ENCODE results near the gene HSP90AB1. TPM values are rescaled to one million over a fixed set of nuclear protein-coding genes. Genes with fewer than 3 reads are reported as not detected.

Gene HSP90AB1
- total RNA-seq, 2 donors from 2014 or later, result 716 to 772 TPM

DNA sequence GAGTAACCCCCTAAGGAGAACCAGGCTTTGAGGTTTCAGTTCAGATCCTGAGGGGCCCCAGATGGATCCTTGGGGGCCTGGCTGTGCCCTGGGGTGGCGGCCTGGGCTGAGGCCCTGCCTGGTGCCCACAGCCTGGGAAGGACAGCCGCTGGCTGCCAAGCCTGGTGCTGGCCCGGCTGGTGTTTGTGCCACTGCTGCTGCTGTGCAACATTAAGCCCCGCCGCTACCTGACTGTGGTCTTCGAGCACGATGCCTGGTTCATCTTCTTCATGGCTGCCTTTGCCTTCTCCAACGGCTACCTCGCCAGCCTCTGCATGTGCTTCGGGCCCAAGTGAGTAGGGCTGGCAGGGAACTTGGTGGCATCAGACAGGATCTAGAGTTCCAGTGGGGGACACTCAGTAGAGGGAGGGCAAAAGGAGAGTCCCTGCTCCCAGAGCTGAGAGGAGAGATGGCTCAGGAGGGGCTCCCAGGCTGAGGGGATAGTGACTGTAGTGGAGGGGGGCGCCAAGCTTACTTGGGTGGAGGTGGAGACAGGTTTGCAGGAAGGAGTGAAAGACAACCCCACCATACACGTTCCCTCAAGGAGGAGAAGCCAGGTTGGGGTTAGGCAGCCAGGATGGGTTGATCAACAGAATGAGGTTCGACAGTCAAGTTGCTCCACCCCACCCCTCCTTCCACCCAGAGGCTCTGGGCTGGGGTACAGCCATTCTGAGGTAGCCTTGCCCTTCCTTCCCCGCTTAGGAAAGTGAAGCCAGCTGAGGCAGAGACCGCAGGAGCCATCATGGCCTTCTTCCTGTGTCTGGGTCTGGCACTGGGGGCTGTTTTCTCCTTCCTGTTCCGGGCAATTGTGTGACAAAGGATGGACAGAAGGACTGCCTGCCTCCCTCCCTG is 14.0 kb upstream of the HSP90AB1 start:
- no peaks in the 10 kb centered on the region for H3K27me3 ChIP-seq
- H3K27ac ChIP-seq, result peak overlapping the region; percentile 98
- H3K4me3 ChIP-seq, result no peak overlapping the region
- no peaks in the 10 kb centered on the region for H3K9me3 ChIP-seq
- TF ChIP-seq, protein P1, sequence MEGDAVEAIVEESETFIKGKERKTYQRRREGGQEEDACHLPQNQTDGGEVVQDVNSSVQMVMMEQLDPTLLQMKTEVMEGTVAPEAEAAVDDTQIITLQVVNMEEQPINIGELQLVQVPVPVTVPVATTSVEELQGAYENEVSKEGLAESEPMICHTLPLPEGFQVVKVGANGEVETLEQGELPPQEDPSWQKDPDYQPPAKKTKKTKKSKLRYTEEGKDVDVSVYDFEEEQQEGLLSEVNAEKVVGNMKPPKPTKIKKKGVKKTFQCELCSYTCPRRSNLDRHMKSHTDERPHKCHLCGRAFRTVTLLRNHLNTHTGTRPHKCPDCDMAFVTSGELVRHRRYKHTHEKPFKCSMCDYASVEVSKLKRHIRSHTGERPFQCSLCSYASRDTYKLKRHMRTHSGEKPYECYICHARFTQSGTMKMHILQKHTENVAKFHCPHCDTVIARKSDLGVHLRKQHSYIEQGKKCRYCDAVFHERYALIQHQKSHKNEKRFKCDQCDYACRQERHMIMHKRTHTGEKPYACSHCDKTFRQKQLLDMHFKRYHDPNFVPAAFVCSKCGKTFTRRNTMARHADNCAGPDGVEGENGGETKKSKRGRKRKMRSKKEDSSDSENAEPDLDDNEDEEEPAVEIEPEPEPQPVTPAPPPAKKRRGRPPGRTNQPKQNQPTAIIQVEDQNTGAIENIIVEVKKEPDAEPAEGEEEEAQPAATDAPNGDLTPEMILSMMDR (IDR thresholded peaks at IDR 0.05), result no peak
- no peak for DNase-seq (ENCODE audit: low spot score)
- H3K36me3 ChIP-seq, result peaks cover 38% of the 10 kb centered on the region
- H3K4me1 ChIP-seq, result peaks cover 0 to 78% of the 10 kb centered on the region in 2 donors

DNA sequence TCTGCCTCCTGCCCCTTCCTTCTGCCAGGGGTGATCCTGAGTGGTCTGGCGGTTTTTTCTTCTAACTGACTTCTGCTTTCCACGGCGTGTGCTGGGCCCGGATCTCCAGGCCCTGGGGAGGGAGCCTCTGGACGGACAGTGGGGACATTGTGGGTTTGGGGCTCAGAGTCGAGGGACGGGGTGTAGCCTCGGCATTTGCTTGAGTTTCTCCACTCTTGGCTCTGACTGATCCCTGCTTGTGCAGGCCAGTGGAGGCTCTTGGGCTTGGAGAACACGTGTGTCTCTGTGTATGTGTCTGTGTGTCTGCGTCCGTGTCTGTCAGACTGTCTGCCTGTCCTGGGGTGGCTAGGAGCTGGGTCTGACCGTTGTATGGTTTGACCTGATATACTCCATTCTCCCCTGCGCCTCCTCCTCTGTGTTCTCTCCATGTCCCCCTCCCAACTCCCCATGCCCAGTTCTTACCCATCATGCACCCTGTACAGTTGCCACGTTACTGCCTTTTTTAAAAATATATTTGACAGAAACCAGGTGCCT is 13.3 kb upstream of the HSP90AB1 start:
- H3K27ac ChIP-seq, result peak overlapping the region; percentile 98
- TF ChIP-seq, protein P1 (IDR thresholded peaks at IDR 0.05), result no peak
- no peaks in the 10 kb centered on the region for H3K27me3 ChIP-seq
- H3K9me3 ChIP-seq, result no peaks in the 10 kb centered on the region
- peaks cover 0 to 76% of the 10 kb centered on the region in 2 donors for H3K4me1 ChIP-seq
- H3K36me3 ChIP-seq, result peaks cover 38% of the 10 kb centered on the region
- DNase-seq (ENCODE audit: low spot score), result no peak
- no peak overlapping the region for H3K4me3 ChIP-seq

DNA sequence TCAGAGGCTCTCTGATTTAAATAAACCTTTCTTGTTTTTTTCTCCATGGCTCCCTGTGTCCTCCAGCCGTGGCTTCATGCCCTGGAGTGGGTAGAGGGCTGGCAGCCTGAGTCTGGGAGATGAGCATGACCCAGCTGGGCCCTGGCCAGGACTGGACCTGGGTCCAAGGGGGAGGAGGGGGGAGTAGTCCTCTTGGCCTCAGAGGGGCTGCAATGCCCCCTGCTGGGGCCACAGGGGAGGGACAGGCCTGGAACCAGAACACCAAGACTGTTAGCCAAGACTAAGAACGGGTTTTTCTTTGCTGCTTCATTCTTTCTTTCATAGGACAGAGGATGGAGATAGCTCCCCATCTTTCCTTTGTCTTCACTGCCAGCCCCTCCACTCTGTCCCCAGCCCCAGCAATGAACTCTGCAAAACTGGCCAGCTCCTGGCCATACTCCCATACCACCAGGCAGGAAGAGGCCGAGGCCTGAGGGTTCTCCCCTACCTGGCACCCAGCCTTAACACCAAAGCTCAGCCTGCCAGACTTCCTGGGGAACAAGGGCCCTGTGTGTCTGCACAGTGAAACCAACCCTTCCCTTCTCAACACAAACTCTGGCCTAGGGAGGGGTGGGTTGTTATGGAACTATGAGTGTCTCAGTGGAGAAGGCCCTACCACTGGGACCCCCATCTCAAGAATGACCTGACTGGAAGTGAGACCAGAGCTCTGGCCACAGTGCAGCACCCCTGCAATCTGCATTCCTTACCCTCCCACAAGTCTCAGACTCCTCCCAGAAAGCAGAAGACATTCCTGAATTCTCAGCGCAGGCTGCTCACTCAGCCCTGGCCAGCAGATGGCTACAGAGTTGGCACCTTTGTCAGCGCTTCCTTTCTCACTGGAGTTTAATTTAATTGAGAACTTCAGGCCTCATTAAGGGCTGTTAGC is 12.5 kb upstream of the HSP90AB1 start:
- Histone ChIP-seq H3K4me3 (no peak overlapping the region), H3K27me3 (no peaks in the 10 kb centered on the region), H3K4me1 (peaks cover 0 to 68% of the 10 kb centered on the region in 2 donors), H3K9me3 (no peaks in the 10 kb centered on the region), H3K36me3 (peaks cover 37% of the 10 kb centered on the region), H3K27ac (peak overlapping the region; percentile 98)
- DNase-seq (ENCODE audit: low spot score), result peak; percentile 87
- TF ChIP-seq, protein P1 (IDR thresholded peaks at IDR 0.05), result peak; percentile 67 to 90

DNA sequence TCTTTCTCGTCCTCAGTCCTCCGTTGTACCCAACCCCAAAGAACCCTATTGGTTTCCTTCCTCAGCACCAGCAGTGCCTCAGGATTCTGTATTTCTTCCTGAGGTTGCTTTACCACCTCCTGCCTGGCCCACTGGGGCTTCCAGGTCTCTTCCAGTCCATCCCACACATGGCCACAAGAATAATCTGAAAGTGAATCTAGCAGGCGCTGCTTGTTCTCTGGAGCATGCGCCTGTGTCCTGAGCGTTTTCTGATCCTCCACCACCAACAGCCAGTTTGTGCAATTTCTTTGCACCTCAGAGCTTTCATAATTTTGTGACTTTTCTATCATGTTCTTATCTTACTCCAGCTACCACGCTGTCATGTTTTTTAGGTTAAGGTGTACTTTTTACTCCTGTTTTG is 11.6 kb upstream of the HSP90AB1 start:
- no peak for DNase-seq (ENCODE audit: low spot score)
- H3K27me3 ChIP-seq, result no peaks in the 10 kb centered on the region
- no peaks in the 10 kb centered on the region for H3K9me3 ChIP-seq
- peaks cover 28% of the 10 kb centered on the region for H3K36me3 ChIP-seq
- H3K4me1 ChIP-seq, result peaks cover 0 to 59% of the 10 kb centered on the region in 2 donors
- H3K27ac ChIP-seq, result peak overlapping the region; percentile 98
- no peak overlapping the region for H3K4me3 ChIP-seq
- TF ChIP-seq, protein P1 (IDR thresholded peaks at IDR 0.05), result no peak

DNA sequence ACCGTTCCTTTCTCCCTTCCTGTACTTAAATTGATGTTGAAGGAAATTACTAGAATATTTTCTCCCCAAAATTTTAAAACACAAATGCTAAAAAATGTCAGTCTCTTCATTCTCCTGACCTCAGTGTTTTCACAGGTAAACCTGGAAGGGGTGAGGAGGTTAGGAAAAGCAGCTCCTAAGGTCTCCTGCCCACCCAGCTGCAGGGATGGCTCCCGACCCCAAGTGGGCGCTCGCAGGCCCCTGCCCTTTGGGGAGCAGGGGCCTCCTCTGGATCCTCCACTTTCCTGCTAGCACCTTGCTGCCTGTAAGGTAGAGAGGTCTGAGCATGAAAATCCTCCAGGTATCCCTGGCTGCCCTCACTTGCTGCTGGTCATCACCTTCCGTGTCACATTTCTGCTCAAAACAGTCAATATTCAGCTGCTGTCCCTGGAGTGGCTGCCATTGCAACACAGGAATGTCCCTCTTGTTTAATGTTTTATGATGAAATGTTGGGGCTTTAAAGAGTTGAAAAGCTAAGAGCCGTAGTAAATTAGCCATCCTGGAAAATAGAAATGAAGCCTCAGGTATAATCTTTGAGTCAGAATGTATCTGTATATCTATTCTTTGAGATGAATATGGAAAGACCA is 10.9 kb upstream of the HSP90AB1 start:
- peaks cover 0 to 52% of the 10 kb centered on the region in 2 donors for H3K4me1 ChIP-seq

More for the DNA sequence above, 10.9 kb upstream of the HSP90AB1 start:
- Histone ChIP-seq H3K4me3 (no peak overlapping the region), H3K27ac (peak overlapping the region; percentile 98), H3K9me3 (no peaks in the 10 kb centered on the region), H3K27me3 (no peaks in the 10 kb centered on the region), H3K36me3 (peaks cover 20% of the 10 kb centered on the region)
- TF ChIP-seq, protein P1 (IDR thresholded peaks at IDR 0.05), result no peak
- no peak for DNase-seq (ENCODE audit: low spot score)

Measured in right atrium auricular region (tissue), 2 donors.